Adrenal gland (tissue), 5 donors: ENCODE results near the gene S1PR1.

Source experiments
- CTCF ChIP-seq, 6 experiments: fragments of 450-650 bp in 4 of 6; fragments of 200-600 bp in 2 of 6; sonication (generic) in 1 of 6; IDR thresholded peaks; 1 replicate in 5 of 6; 2 replicates in 1 of 6; pipeline versions ENCODE4 v1.5.1 to v1.8.0; 2016 to 2021; ENCODE audit warnings: antibody characterized with exemption in 6 of 6, mild to moderate bottlenecking in 2 of 6, moderate library complexity in 1 of 6
- POLR2A ChIP-seq, 2 donors: fragments of 450-650 bp; IDR thresholded peaks; one replicate each; pipeline ENCODE4 v1.6.1; 2017; ENCODE audit warnings: antibody characterized with exemption in 2 of 2, mild to moderate bottlenecking in 2 of 2, moderate library complexity in 1 of 2
- donor health status: DM: no; HTN: no; CAD: no.

DNA sequence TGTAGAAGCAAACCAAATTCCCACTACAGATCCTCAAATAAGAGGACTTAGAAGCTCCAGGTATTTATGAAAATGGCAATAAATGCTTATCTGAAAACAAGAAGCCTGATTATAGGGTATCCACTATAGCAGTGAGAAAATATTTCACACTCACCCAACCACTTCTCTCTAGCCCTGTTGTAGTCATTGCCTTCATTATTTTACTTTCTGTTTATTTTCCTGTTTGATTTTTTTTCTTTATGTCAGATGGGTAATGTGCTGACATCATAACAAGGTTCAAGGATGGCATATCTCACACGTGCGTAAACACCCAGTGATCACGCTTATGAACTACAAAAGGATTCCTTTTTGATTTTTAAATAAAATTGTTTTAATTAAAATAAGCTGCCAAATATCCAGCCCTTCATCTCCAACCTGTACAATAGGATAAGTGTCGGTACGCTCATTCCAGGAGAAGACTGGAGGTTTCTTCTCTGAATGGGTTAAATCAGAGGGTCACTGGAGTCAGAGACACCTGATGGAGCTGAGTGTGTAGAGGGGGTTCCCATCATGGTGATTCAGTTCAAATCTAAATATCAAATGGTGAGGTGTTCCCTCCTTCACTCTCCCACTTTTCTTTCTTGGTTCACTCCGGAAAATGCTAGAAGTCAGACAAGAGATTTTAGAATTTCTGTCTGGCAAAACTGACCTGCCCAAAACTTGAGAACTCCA is 8.2 kb upstream of the S1PR1 start:
- TF ChIP-seq CTCF (IDR thresholded peaks at IDR 0.05) (no peak), POLR2A (IDR thresholded peaks at IDR 0.05) (no peak)
